DOHH2 (cell line): ENCODE data around the gene AMZ1.

ENCODE experiments used
- EZH2phosphoT487 ChIP-seq: fragments of 200-600 bp; sonication (generic); IDR thresholded peaks from 2 replicates; pipeline ENCODE4 v1.6.1; 2017; ENCODE audit warnings: borderline replicate concordance, mild to moderate bottlenecking, antibody characterized with exemption, low read length, moderate library complexity, mixed read lengths
- TF ChIP-seq, protein P1 (sequence below): fragments of 200-600 bp; sonication (generic); IDR thresholded peaks from one replicate; pipeline ENCODE4 v1.5.1; 2014; ENCODE audit warnings: antibody characterized with exemption, mild to moderate bottlenecking, low read depth, low read length; ENCODE audit not compliant: poor library complexity, severe bottlenecking

DNA sequence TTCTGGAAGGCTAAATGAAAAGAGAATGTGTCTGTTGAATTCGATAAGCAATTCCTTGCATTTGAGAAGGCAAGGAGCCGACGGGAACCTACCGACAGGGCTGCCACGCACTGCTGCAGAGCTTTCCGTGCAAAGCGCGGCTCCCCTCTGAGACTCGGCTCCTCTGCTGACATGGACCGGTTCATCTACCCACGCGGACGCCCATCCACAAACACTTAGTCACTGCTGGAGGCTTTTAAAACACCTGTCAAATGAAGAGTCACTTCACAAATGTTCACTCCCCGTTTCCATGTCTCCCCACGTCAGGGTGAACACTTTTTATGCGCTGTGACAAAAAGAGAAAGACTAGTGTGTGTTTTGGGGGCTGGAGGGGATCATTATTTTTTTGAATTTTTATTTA, 32.0 kb downstream of the AMZ1 start:
- no peak for TF ChIP-seq EZH2phosphoT487
- TF ChIP-seq, protein P1, sequence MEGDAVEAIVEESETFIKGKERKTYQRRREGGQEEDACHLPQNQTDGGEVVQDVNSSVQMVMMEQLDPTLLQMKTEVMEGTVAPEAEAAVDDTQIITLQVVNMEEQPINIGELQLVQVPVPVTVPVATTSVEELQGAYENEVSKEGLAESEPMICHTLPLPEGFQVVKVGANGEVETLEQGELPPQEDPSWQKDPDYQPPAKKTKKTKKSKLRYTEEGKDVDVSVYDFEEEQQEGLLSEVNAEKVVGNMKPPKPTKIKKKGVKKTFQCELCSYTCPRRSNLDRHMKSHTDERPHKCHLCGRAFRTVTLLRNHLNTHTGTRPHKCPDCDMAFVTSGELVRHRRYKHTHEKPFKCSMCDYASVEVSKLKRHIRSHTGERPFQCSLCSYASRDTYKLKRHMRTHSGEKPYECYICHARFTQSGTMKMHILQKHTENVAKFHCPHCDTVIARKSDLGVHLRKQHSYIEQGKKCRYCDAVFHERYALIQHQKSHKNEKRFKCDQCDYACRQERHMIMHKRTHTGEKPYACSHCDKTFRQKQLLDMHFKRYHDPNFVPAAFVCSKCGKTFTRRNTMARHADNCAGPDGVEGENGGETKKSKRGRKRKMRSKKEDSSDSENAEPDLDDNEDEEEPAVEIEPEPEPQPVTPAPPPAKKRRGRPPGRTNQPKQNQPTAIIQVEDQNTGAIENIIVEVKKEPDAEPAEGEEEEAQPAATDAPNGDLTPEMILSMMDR = no peak
